SK-N-SH treated with all-trans-retinoic acid at 6 μM for 48 hours (cell line): ENCODE data around the gene FAM209A.

Experiments
- ATAC-seq: fragments of 200-7000 bp; cut with Tn5 transposase; 3 replicates; pipeline ENCODE4 v1.9.1; 2020; ENCODE audit warnings: mild to moderate bottlenecking, moderate library complexity
- ARNTL ChIP-seq: fragments of 450-650 bp; formaldehyde crosslinking; IDR thresholded peaks from 2 replicates; pipeline ENCODE4 v1.5.0; 2020; ENCODE audit warnings: low read depth, mild to moderate bottlenecking, moderate library complexity, borderline replicate concordance
- BACH2 ChIP-seq: fragments of 250-450 bp; sonication (Bioruptor Pico); IDR thresholded peaks from 2 replicates; pipeline ENCODE4 v1.9.0; 2021; ENCODE audit warnings: mild to moderate bottlenecking, borderline replicate concordance
- CREB5 ChIP-seq: fragments of 250-450 bp; sonication (Bioruptor Pico); IDR thresholded peaks from 2 replicates; pipeline ENCODE4 v1.5.1; 2020; ENCODE audit warnings: low read depth, mild to moderate bottlenecking, moderate library complexity
- CSDC2 ChIP-seq: fragments of 250-450 bp; sonication (Bioruptor Pico); IDR thresholded peaks from 2 replicates; pipeline ENCODE4 v1.5.0; 2020; ENCODE audit warnings: mild to moderate bottlenecking, moderate library complexity
- CSRNP3 ChIP-seq: fragments of 250-450 bp; sonication (Bioruptor Pico); IDR thresholded peaks from 2 replicates; pipeline ENCODE4 v1.5.1; 2021; ENCODE audit warnings: mild to moderate bottlenecking, moderate library complexity
- ESRRG ChIP-seq: fragments of 250-450 bp; sonication (Bioruptor Pico); IDR thresholded peaks from 2 replicates; pipeline ENCODE4 v1.6.1; 2021; ENCODE audit warnings: mild to moderate bottlenecking
- ISL1 ChIP-seq: fragments of 250-450 bp; sonication (Bioruptor Pico); IDR thresholded peaks from 2 replicates; pipeline ENCODE4 v2.1.2; 2022; ENCODE audit warnings: mild to moderate bottlenecking, moderate library complexity
- OSR1 ChIP-seq: fragments of 250-450 bp; sonication (Bioruptor Pico); IDR thresholded peaks from 2 replicates; pipeline ENCODE4 v1.8.0; 2022; ENCODE audit warnings: moderate library complexity, mild to moderate bottlenecking, inconsistent platforms
- POU6F1 ChIP-seq: fragments of 250-450 bp; sonication (Bioruptor Pico); IDR thresholded peaks from 2 replicates; pipeline ENCODE4 v1.8.0; 2021; ENCODE audit warnings: low read depth, mild to moderate bottlenecking, moderate library complexity, borderline replicate concordance
- PPARA ChIP-seq: fragments of 250-450 bp; sonication (Bioruptor Pico); IDR thresholded peaks from 2 replicates; pipeline ENCODE4 v1.5.0; 2020; ENCODE audit warnings: mild to moderate bottlenecking, borderline replicate concordance
- RARB ChIP-seq: fragments of 250-450 bp; sonication (Bioruptor Pico); IDR thresholded peaks from 2 replicates; pipeline ENCODE4 v1.8.0; 2021; ENCODE audit warnings: mild to moderate bottlenecking, moderate library complexity
- TCF4 ChIP-seq: fragments of 250-450 bp; sonication (Bioruptor Pico); IDR thresholded peaks from 2 replicates; pipeline ENCODE4 v1.8.0; 2021; ENCODE audit warnings: mild to moderate bottlenecking, moderate library complexity, borderline replicate concordance
- TSHZ2 ChIP-seq: fragments of 250-450 bp; sonication (Bioruptor Pico); IDR thresholded peaks from 2 replicates; pipeline ENCODE4 v1.5.0; 2020; ENCODE audit warnings: mild to moderate bottlenecking, moderate library complexity
- ZFP30 ChIP-seq: fragments of 450-650 bp; formaldehyde crosslinking; IDR thresholded peaks from 2 replicates; pipeline ENCODE4 v1.5.0; 2022; ENCODE audit warnings: mild to moderate bottlenecking, moderate library complexity
- ZNF565 ChIP-seq: fragments of 450-650 bp; formaldehyde crosslinking; conservative IDR thresholded peaks from 2 replicates; pipeline ENCODE4 v1.5.0; 2020; ENCODE audit warnings: low read depth, mild to moderate bottlenecking, moderate library complexity
- ZNF8 ChIP-seq: fragments of 450-650 bp; formaldehyde crosslinking; IDR thresholded peaks from 2 replicates; pipeline ENCODE4 v1.5.0; 2020; ENCODE audit warnings: mild to moderate bottlenecking, moderate library complexity

The FAM209A gene

GRCh38 chr20:56566621-56567020 lies 42.1 kb downstream of the FAM209A start (continued):
- no peak for TF ChIP-seq CSRNP3 (CRISPR knock-in tag)

- no peak for ATAC-seq
- TF ChIP-seq ZFP30 (CRISPR knock-in tag), result no peak
These were observed 46.3 kb downstream of the FAM209A start for GRCh38 chr20:56570832-56571231.

DNA sequence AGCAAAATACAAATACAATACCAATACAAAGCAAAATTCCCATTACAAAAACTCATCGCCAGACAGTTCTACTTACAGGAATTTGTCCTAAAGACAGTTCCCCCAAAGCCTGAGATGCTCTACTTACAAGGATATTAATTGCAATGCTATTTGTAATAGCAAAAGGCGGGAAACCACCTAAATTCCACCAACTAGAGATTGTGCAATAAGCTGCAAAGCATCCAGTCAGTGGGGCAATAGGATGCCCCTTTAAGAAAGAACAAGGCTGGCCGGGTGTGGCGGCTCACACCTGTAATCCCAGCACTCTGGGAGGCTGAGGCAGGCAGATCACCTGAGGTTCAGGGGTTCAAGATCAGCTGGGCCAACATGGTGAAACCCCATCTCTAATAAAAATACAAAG lies 47.6 kb downstream of the FAM209A start:
- ATAC-seq, result no peak
- TF ChIP-seq ISL1, result no peak
- no peak for TF ChIP-seq ZNF8 (CRISPR knock-in tag)
- no peak for TF ChIP-seq TCF4 (CRISPR knock-in tag)
- TF ChIP-seq CSDC2 (CRISPR knock-in tag), result no peak
- TF ChIP-seq BACH2, result no peak
- TF ChIP-seq ZNF565, result no peak
- TF ChIP-seq CREB5, result no peak
- TF ChIP-seq, all 23 proteins: peak for 0

DNA sequence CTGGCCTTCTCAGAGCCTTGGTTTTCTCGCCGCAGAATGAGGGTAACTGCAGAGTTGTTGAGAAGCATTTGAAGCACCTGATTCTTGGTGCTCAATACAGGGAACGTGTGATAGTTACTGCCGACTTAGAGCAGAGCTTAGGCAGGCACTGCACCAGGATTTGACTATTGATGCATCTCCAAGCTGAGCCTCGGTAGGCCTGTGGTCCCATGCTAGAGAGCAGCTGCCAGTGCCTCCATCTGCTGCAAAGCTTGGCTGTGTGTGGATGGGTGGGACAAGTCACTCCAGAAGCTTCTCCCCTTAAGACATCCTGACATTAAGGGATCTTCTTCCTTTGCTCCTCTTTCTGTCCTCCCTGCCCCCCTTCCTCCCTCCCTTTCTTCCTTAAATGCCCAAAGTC lies 49.4 kb downstream of the FAM209A start:
- TF ChIP-seq ESRRG (CRISPR knock-in tag) (no peak), ISL1 (no peak), CREB5 (no peak), ZNF8 (CRISPR knock-in tag) (no peak), OSR1 (CRISPR knock-in tag) (no peak), POU6F1 (no peak), PPARA (CRISPR knock-in tag) (no peak), TSHZ2 (CRISPR knock-in tag) (no peak), ZNF565 (no peak), ARNTL (CRISPR knock-in tag) (no peak), ZFP30 (CRISPR knock-in tag) (no peak)

GRCh38 chr20:56574531-56575142 lies 50.1 kb downstream of the FAM209A start:
- ATAC-seq, result no peak
- TF ChIP-seq RARB (no peak), TSHZ2 (CRISPR knock-in tag) (no peak)

More for the DNA sequence above, 49.4 kb downstream of the FAM209A start:
- no peak for ATAC-seq
